ENCODE data around the gene KLHL22.

DNA sequence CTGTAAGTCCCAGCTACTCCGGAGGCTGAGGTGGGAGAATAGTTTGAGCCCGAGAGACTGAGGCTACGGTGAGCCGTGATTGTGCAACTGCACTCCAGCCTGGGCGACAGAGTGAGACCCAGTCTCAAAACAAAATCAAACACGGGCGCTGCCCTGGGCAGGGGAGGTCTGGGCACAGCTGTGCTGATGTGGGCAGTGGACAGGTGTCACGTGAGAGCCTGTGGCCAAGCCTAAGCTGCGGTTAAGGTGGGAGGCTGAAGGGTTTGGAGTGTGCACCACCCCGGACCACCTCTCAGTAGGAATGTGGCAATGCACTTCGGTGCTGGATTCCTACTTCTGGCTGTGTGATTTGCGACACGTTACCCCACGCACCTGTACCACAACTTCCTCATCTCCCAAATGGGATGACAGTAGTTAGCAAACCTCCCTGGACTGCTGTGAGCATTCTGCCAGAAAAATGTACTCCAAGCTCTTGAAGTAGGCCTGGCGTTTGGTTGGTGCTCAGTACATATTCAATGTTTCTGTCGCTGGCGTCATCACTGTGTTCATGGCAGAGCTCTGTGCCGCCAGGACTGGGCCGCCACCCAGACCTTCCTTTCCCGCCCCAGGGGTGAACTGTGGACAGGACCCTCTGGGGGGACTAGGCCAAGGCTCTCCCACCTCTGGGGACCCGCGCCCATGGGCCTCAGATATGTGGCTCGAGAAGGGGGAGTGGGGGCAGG is 102.5 kb downstream of the KLHL22 start:
- TF ChIP-seq, protein P1, sequence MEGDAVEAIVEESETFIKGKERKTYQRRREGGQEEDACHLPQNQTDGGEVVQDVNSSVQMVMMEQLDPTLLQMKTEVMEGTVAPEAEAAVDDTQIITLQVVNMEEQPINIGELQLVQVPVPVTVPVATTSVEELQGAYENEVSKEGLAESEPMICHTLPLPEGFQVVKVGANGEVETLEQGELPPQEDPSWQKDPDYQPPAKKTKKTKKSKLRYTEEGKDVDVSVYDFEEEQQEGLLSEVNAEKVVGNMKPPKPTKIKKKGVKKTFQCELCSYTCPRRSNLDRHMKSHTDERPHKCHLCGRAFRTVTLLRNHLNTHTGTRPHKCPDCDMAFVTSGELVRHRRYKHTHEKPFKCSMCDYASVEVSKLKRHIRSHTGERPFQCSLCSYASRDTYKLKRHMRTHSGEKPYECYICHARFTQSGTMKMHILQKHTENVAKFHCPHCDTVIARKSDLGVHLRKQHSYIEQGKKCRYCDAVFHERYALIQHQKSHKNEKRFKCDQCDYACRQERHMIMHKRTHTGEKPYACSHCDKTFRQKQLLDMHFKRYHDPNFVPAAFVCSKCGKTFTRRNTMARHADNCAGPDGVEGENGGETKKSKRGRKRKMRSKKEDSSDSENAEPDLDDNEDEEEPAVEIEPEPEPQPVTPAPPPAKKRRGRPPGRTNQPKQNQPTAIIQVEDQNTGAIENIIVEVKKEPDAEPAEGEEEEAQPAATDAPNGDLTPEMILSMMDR (IDR thresholded peaks at IDR 0.05; ENCODE audit: borderline replicate concordance, extremely low read depth, low read length, poor library complexity, severe bottlenecking), result no peak
- no peak for TF ChIP-seq EZH2 (IDR thresholded peaks at IDR 0.05; ENCODE audit: borderline replicate concordance, low read depth, low read length, severe bottlenecking)

Data from DND-41 (cell line).